HCT116 (cell line): ENCODE measurements around the gene NALCN. TPM values are rescaled to one million over a fixed set of nuclear protein-coding genes. Genes with fewer than 3 reads are reported as not detected.

Experiments used
- ATAC-seq: fragments of 200-7000 bp; cut with Tn5 transposase; 2 replicates; pipeline ENCODE4 v1.9.1; 2020; ENCODE audit warnings: mild to moderate bottlenecking, moderate library complexity
- BruUV-seq: library from RNA; stranded (reverse); fragments of 400-500 nt; replicated peaks from 2 replicates; lab custom pipeline; 2021; lab: Mats Ljungman, UMichigan
- CTCF ChIA-PET: fragments of 300-600 bp; sonication (Branson Sonifier 250); formaldehyde crosslinking; loops from one replicate; lab custom pipeline; 2021; ENCODE audit warnings: antibody characterized with exemption; lab: Charles Lee
- POLR2A ChIA-PET: fragments of 300-600, 350-600 bp; sonication (Branson Sonifier 250); formaldehyde crosslinking; loops from one replicate; lab custom pipeline; 2021; ENCODE audit warnings: antibody characterized with exemption; lab: Charles Lee
- RAD21 ChIA-PET, 2 experiments: fragments of 300-600 bp; sonication (Branson Sonifier 250); formaldehyde crosslinking; loops; one replicate each; lab custom pipeline; 2023; ENCODE audit warnings: low total read pairs in 2 of 2; ENCODE audit not compliant: uncharacterized antibody in 2 of 2, unreplicated experiment in 2 of 2, low non-redundant PET in 1 of 2; lab: Charles Lee
- DNase-seq: peaks from one replicate; pipeline ENCODE4 v3.0.0-alpha.2; 2010; ENCODE audit warnings: low read depth, low spot score
- H2AFZ ChIP-seq: fragments of 200-600 bp; shearing (Covaris generic), sonication (generic); 2 replicates; pipeline ENCODE4 v1.6.1; 2017; ENCODE audit warnings: low read depth, mixed run types, mixed read lengths, antibody characterized with exemption, low read length; ENCODE audit not compliant: poor library complexity, severe bottlenecking
- H3K27ac ChIP-seq: 2 replicates; pipeline ENCODE4 v1.5.1; 2012; ENCODE audit warnings: low read depth, low read length
- H3K27me3 ChIP-seq: fragments of 200-600 bp; sonication (generic); 2 replicates; pipeline ENCODE4 v1.6.1; 2016; ENCODE audit warnings: mixed run types, low read length, mixed read lengths; ENCODE audit not compliant: insufficient read depth
- H3K36me3 ChIP-seq, 2 experiments: fragments of 200-500 bp in 1 of 2; fragments of 200-600 bp in 1 of 2; sonication (Bioruptor generic) in 1 of 2; sonication (generic) in 1 of 2; 2 replicates each; pipeline versions ENCODE4 v1.5.1 to v1.6.1; 2014 to 2016; ENCODE audit warnings: low read length in 2 of 2, inconsistent platforms in 1 of 2, mixed read lengths in 1 of 2, mixed run types in 1 of 2; ENCODE audit not compliant: insufficient read depth in 2 of 2, control insufficient read depth in 1 of 2
- H3K4me1 ChIP-seq, 2 experiments: fragments of 200-600 bp in 1 of 2; sonication (generic) in 1 of 2; 2 replicates each; pipeline versions ENCODE4 v1.5.1 to v1.6.1; 2012 to 2017; ENCODE audit warnings: low read length in 2 of 2, inconsistent platforms in 1 of 2, mild to moderate bottlenecking in 1 of 2, mixed read lengths in 1 of 2, mixed run types in 1 of 2, moderate library complexity in 1 of 2; ENCODE audit not compliant: insufficient read depth in 2 of 2, control insufficient read depth in 1 of 2
- H3K4me2 ChIP-seq: fragments of 200-600 bp; sonication (generic); 2 replicates; pipeline ENCODE4 v1.6.1; 2017; ENCODE audit warnings: mixed run types, low read length, mixed read lengths
- H3K4me3 ChIP-seq, 2 experiments: fragments of 200-600 bp in 1 of 2; sonication (generic) in 1 of 2; replicated peaks in 1 of 2; 2 replicates each; pipeline ENCODE4 v1.5.1; 2011 to 2016; ENCODE audit warnings: low read length in 2 of 2, control low read depth in 1 of 2, low read depth in 1 of 2, mild to moderate bottlenecking in 1 of 2, mixed read lengths in 1 of 2, mixed run types in 1 of 2
- H3K79me2 ChIP-seq: fragments of 200-600 bp; sonication (generic); 2 replicates; pipeline ENCODE4 v1.6.1; 2017; ENCODE audit warnings: mild to moderate bottlenecking, mixed run types, low read length, moderate library complexity, mixed read lengths; ENCODE audit not compliant: insufficient read depth
- H3K9ac ChIP-seq: fragments of 200-600 bp; sonication (generic); 2 replicates; pipeline ENCODE4 v1.6.1; 2016; ENCODE audit warnings: low read length, mixed read lengths
- H3K9me2 ChIP-seq: fragments of 200-600 bp; sonication (generic), shearing (Covaris generic); 2 replicates; pipeline ENCODE4 v1.6.1; 2017; ENCODE audit warnings: mixed run types, mild to moderate bottlenecking, moderate library complexity; ENCODE audit not compliant: insufficient read depth
- H3K9me3 ChIP-seq, 2 experiments: fragments of 200-500 bp in 1 of 2; fragments of 200-600 bp in 1 of 2; sonication (Bioruptor generic) in 1 of 2; sonication (generic) in 1 of 2; 2 replicates each; pipeline ENCODE4 v1.6.1; 2014 to 2017; ENCODE audit warnings: low read length in 2 of 2, mixed read lengths in 2 of 2, inconsistent platforms in 1 of 2, low read depth in 1 of 2, mild to moderate bottlenecking in 1 of 2, mixed run types in 1 of 2, moderate library complexity in 1 of 2; ENCODE audit not compliant: control insufficient read depth in 1 of 2, insufficient read depth in 1 of 2
- H4K20me1 ChIP-seq: fragments of 200-600 bp; sonication (generic), shearing (Covaris generic); 2 replicates; pipeline ENCODE4 v1.6.1; 2017; ENCODE audit warnings: mixed run types, mild to moderate bottlenecking, moderate library complexity; ENCODE audit not compliant: insufficient read depth
- CTCF ChIP-seq, 3 experiments: fragments of 200-600 bp in 1 of 3; sonication (generic) in 1 of 3; IDR thresholded peaks in 2 of 3; conservative IDR thresholded peaks in 1 of 3; 2 replicates each; pipeline ENCODE4 v1.5.1; 2012 to 2017; ENCODE audit warnings: low read depth in 2 of 3, low read length in 2 of 3, antibody characterized with exemption in 1 of 3, borderline replicate concordance in 1 of 3, control low read depth in 1 of 3, mild to moderate bottlenecking in 1 of 3, mixed read lengths in 1 of 3, mixed run types in 1 of 3, moderate library complexity in 1 of 3; ENCODE audit not compliant: insufficient read depth in 1 of 3
- ELF1 ChIP-seq: IDR thresholded peaks from 2 replicates; pipeline ENCODE4 v1.6.1; 2012; ENCODE audit warnings: low read depth, borderline replicate concordance
- EZH2phosphoT487 ChIP-seq: fragments of 200-600 bp; IDR thresholded peaks from 2 replicates; pipeline ENCODE4 v1.6.1; 2018; ENCODE audit warnings: antibody characterized with exemption, borderline replicate concordance
- MAX ChIP-seq: IDR thresholded peaks from 2 replicates; pipeline ENCODE4 v1.6.1; 2012
- POLR2A ChIP-seq: IDR thresholded peaks from 2 replicates; pipeline ENCODE4 v1.7.0; 2011; ENCODE audit warnings: borderline replicate concordance; ENCODE audit not compliant: insufficient read depth, insufficient read length; ENCODE audit errors: extremely low read depth
- POLR2AphosphoS5 ChIP-seq: IDR thresholded peaks from 2 replicates; pipeline ENCODE4 v1.6.1; 2011; ENCODE audit warnings: mild to moderate bottlenecking, low read depth, low read length, moderate library complexity
- RAD21 ChIP-seq: IDR thresholded peaks from 2 replicates; pipeline ENCODE4 v1.6.1; 2012; ENCODE audit warnings: low read depth, mild to moderate bottlenecking
- REST ChIP-seq: IDR thresholded peaks from 2 replicates; pipeline ENCODE4 v1.6.1; 2012; ENCODE audit warnings: low read depth
- SIN3A ChIP-seq: IDR thresholded peaks from 2 replicates; pipeline ENCODE4 v1.6.1; 2012; ENCODE audit warnings: low read depth
- SP1 ChIP-seq: IDR thresholded peaks from 2 replicates; pipeline ENCODE4 v1.6.1; 2012; ENCODE audit warnings: low read depth
- SRF ChIP-seq: IDR thresholded peaks from 2 replicates; pipeline ENCODE4 v1.6.1; 2012; ENCODE audit warnings: low read depth
- ZFX ChIP-seq: fragments of 450-650 bp; IDR thresholded peaks from 2 replicates; pipeline ENCODE4 v1.6.1; 2017
- ZNF274 ChIP-seq: fragments of 200-500 bp; sonication (Bioruptor generic); IDR thresholded peaks from 2 replicates; pipeline ENCODE4 v1.6.1; 2014; ENCODE audit warnings: mild to moderate bottlenecking, low read depth, low read length, inconsistent platforms
- intact Hi-C: fragments of 100-400 bp; cut with micrococcal nuclease; formaldehyde crosslinking; loops from 2 replicates; pipeline ENCODE4 v1.10.0; 2022
- total RNA-seq: library from RNA; stranded (reverse); gene quantifications from one replicate; pipeline ENCODE4 v1.2.1, GENCODE V29; 2021; ENCODE audit not compliant: unreplicated experiment

Gene NALCN
- total RNA-seq, 1 experiment from 2014 or later: not detected

- H3K4me3 ChIP-seq: no peak overlapping the region
- POLR2A ChIA-PET: no interaction called here
- no peaks in the 10 kb centered on the region for H3K9me2 ChIP-seq
- no peak overlapping the region for H3K27ac ChIP-seq
- no peak for TF ChIP-seq MAX
- no peak for TF ChIP-seq RAD21
- H3K4me2 ChIP-seq: no peak overlapping the region
- ATAC-seq (no peak), DNase-seq (no peak)
- intact Hi-C loops: no loop called here
- no peaks in the 10 kb centered on the region for H3K4me1 ChIP-seq
- no peak overlapping the region for H2AFZ ChIP-seq
- H4K20me1 ChIP-seq: no peaks in the 10 kb centered on the region
- H3K9ac ChIP-seq: no peak overlapping the region
- H3K9me3 ChIP-seq: peaks cover 0 to 21% of the 10 kb centered on the region in 2 experiments; a peak in 2 of 4 replicates
- RAD21 ChIA-PET: no interaction called here
- H3K36me3 ChIP-seq: no peaks in the 10 kb centered on the region
- CTCF ChIA-PET: no interaction called here
- H3K27me3 ChIP-seq: no peaks in the 10 kb centered on the region
- no TSS peak for BruUV-seq
- no peaks in the 10 kb centered on the region for H3K79me2 ChIP-seq
Observed at GRCh38 chr13:101433895-101434294, 17.6 kb upstream of the NALCN start.

- Histone ChIP-seq H3K4me2 (no peak overlapping the region), H3K79me2 (no peaks in the 10 kb centered on the region), H3K27me3 (no peaks in the 10 kb centered on the region), H3K9me3 (peaks cover 0 to 14% of the 10 kb centered on the region in 2 experiments; a peak in 2 of 4 replicates), H3K4me3 (no peak overlapping the region), H2AFZ (no peak overlapping the region), H3K4me1 (no peaks in the 10 kb centered on the region), H3K9ac (no peak overlapping the region), H3K36me3 (no peaks in the 10 kb centered on the region), H3K27ac (no peak overlapping the region), H3K9me2 (no peaks in the 10 kb centered on the region), H4K20me1 (no peaks in the 10 kb centered on the region)
- ChIA-PET CTCF (no interaction called here), POLR2A (no interaction called here), RAD21 (no interaction called here)
- no TSS peak for BruUV-seq
- DNase-seq (no peak), ATAC-seq (no peak)
- intact Hi-C loops: no loop called here
- TF ChIP-seq EZH2phosphoT487 (no peak), SRF (no peak), ZFX (no peak), SP1 (no peak), CTCF (IDR thresholded peaks at IDR 0.05 in 2 of 3, conservative IDR thresholded peaks at IDR 0.05 in 1 of 3; ENCODE audit: borderline replicate concordance in 1 of 3, insufficient read depth in 1 of 3, low read depth in 2 of 3, low read length in 2 of 3) (no peak), ZNF274 (no peak), POLR2A (no peak), REST (no peak), ELF1 (no peak), SIN3A (no peak), POLR2AphosphoS5 (no peak), MAX (no peak)
Observed at GRCh38 chr13:101429733-101430132, 13.4 kb upstream of the NALCN start.
